ENCODE measurements around the gene PIM1. TPM values are rescaled to one million over a fixed set of nuclear protein-coding genes. Genes with fewer than 3 reads are reported as not detected.
"Not testable (repeated sequence)": the region's sequence is repeated elsewhere in the genome, so short reads cannot be mapped to it uniquely, and the experiment has no call there.

PIM1 gene
- polyA plus RNA-seq, 1 donor (not counting 4 experiments of a cell fraction or from before 2014, with no cell fraction given): 10.2 TPM

DNA sequence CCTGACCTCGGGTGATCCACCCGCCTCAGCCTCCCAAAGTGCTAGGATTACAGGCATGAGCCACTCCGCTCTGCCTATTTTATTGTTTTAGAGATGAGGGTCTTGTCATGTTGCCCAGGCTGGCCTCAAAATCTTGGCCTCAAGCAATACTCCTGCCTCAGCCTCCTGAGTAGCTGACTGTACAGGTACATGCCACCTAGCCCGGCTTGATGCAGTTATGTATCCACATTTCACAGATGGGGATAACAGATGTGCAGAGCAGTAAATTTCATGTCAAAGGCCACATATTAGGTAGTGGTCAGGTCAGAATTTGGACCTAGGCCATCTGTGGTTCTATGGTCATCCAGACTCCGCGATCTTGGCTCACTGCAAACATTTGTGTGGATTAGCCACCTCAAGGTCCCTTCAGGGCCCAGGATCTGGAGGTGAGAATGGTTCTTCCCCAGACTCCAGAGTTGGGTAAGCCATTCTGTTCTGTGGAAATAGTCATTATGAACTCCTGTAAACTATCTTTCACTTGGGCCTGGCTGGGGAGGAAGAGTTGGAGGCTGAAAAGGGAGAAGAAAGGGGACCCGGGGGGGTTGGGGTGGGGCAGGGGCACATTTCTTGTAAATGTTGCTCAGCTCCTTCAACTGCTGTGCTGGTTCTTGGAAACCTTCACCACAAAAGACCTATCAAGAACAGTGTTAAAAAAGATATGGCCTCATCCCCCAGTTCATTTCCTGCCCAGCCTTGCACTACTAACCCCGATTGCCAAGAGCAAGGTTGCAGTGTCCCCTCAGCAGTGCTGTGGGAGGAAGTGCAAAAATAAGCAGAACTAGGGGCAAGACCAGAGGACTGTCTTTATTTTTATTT lies 13.0 kb downstream of the PIM1 start:
- Histone ChIP-seq H3K27ac (ENCODE audit: control insufficient read depth, insufficient read depth, low read length) (no peak overlapping the region), H3K4me3 (ENCODE audit: control insufficient read depth in 2 of 3, extremely low read depth in 1 of 3, insufficient read depth in 2 of 3, low read depth in 1 of 3, low read length in 3 of 3) (no peak overlapping the region), H3K79me2 (ENCODE audit: control insufficient read depth, insufficient read depth, low read length) (no peaks in the 10 kb centered on the region), H3K9me1 (ENCODE audit: control insufficient read depth, extremely low read depth, insufficient read depth, low read length) (no peaks in the 10 kb centered on the region), H3K27me3 (ENCODE audit: control insufficient read depth, extremely low read depth, insufficient read depth, low read length) (no peaks in the 10 kb centered on the region), H3K4me2 (ENCODE audit: control insufficient read depth, extremely low read depth, insufficient read depth, low read depth, low read length) (no peak overlapping the region), H4K20me1 (ENCODE audit: control insufficient read depth, extremely low read depth, insufficient read depth, low read length) (no peaks in the 10 kb centered on the region), H3K36me3 (ENCODE audit: control insufficient read depth in 2 of 2, extremely low read depth in 1 of 2, insufficient read depth in 2 of 2, low read length in 2 of 2) (no peaks in the 10 kb centered on the region), H3K9ac (ENCODE audit: control insufficient read depth, extremely low read depth, insufficient read depth, low read length) (no peak overlapping the region), H3K9me3 (ENCODE audit: control insufficient read depth, low read depth, low read length) (no peaks in the 10 kb centered on the region), H3K4me1 (ENCODE audit: control insufficient read depth, extremely low read depth, insufficient read depth, low read length) (no peaks in the 10 kb centered on the region), H2AFZ (ENCODE audit: control insufficient read depth, low read length) (no peak overlapping the region)
- DNase-seq (ENCODE audit: low read depth, low spot score): no peak
- FAIRE-seq: no peak
- dilution Hi-C loops (cut with MboI; ENCODE audit: extremely low pct_ligation_motif_present, low sequenced_read_pairs): no loop called here
- TF ChIP-seq EZH2 (IDR thresholded peaks at IDR 0.05; ENCODE audit: low read length): no peak
- TF ChIP-seq, protein P1, sequence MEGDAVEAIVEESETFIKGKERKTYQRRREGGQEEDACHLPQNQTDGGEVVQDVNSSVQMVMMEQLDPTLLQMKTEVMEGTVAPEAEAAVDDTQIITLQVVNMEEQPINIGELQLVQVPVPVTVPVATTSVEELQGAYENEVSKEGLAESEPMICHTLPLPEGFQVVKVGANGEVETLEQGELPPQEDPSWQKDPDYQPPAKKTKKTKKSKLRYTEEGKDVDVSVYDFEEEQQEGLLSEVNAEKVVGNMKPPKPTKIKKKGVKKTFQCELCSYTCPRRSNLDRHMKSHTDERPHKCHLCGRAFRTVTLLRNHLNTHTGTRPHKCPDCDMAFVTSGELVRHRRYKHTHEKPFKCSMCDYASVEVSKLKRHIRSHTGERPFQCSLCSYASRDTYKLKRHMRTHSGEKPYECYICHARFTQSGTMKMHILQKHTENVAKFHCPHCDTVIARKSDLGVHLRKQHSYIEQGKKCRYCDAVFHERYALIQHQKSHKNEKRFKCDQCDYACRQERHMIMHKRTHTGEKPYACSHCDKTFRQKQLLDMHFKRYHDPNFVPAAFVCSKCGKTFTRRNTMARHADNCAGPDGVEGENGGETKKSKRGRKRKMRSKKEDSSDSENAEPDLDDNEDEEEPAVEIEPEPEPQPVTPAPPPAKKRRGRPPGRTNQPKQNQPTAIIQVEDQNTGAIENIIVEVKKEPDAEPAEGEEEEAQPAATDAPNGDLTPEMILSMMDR (optimal IDR thresholded peaks at IDR 0.05 in 1 of 3, IDR thresholded peaks at IDR 0.05 in 1 of 3, conservative IDR thresholded peaks at IDR 0.05 in 1 of 3; ENCODE audit: extremely low read depth in 1 of 3, insufficient read depth in 2 of 3, low read length in 3 of 3): no peak

DNA sequence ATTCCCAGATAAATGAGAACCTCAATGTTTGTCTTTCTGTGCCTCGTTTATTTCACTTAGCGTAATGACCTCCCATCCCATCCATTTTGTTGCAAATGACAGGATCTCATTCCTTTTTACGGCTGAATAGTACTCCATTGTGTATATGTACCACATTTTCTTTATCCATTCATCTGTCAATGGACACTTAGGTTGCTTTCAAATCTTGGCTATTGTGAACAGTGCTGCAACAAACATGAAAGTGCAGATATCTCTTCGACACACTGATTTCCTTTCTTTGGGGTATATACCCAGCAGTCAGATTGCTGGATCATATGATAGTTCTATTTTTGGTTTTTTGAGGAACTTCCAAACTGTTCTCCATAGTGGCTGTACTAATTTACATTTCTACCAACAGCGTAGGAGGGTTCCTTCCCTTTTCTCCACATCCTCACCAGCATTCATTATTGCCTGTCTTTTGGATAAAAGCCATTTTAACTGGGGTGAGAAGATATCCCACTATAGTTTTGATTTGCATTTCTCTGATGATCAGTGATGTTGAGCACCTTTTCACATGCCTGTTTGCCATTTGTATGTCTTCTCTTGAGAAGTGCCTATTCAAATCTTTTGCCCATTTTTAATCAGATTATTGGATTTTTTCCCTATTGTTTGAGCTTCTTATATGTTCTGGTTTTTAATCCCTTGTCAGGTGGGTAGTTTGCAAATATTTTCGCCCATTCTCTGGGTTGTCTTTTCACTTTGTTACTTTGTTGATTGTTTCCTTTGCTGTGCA lies 16.2 kb downstream of the PIM1 start:
- H3K9me3 ChIP-seq (ENCODE audit: control insufficient read depth, low read depth, low read length); H4K20me1 ChIP-seq (ENCODE audit: control insufficient read depth, extremely low read depth, insufficient read depth, low read length); H3K9me1 ChIP-seq (ENCODE audit: control insufficient read depth, extremely low read depth, insufficient read depth, low read length); H3K4me1 ChIP-seq (ENCODE audit: control insufficient read depth, extremely low read depth, insufficient read depth, low read length); H3K4me3 ChIP-seq (ENCODE audit: control insufficient read depth in 2 of 3, extremely low read depth in 1 of 3, insufficient read depth in 2 of 3, low read depth in 1 of 3, low read length in 3 of 3); H3K27ac ChIP-seq (ENCODE audit: control insufficient read depth, insufficient read depth, low read length); H2AFZ ChIP-seq (ENCODE audit: control insufficient read depth, low read length); H3K4me2 ChIP-seq (ENCODE audit: control insufficient read depth, extremely low read depth, insufficient read depth, low read depth, low read length); FAIRE-seq; H3K27me3 ChIP-seq (ENCODE audit: control insufficient read depth, extremely low read depth, insufficient read depth, low read length); dilution Hi-C loops (cut with MboI; ENCODE audit: extremely low pct_ligation_motif_present, low sequenced_read_pairs); H3K79me2 ChIP-seq (ENCODE audit: control insufficient read depth, insufficient read depth, low read length); H3K36me3 ChIP-seq (ENCODE audit: control insufficient read depth in 2 of 2, extremely low read depth in 1 of 2, insufficient read depth in 2 of 2, low read length in 2 of 2); H3K9ac ChIP-seq (ENCODE audit: control insufficient read depth, extremely low read depth, insufficient read depth, low read length); DNase-seq (ENCODE audit: low read depth, low spot score): not testable (repeated sequence)
